GM21367 (cell line): ENCODE measurements around the gene TAX1BP1.
"Not testable (repeated sequence)": the region's sequence is repeated elsewhere in the genome, so short reads cannot be mapped to it uniquely, and the experiment has no call there.

ENCODE experiments used
- ATAC-seq: cut with Tn5 transposase; IDR thresholded peaks from one replicate; pipeline ENCODE4 v1.9.1; 2021; ENCODE audit not compliant: unreplicated experiment

Gene TAX1BP1

DNA sequence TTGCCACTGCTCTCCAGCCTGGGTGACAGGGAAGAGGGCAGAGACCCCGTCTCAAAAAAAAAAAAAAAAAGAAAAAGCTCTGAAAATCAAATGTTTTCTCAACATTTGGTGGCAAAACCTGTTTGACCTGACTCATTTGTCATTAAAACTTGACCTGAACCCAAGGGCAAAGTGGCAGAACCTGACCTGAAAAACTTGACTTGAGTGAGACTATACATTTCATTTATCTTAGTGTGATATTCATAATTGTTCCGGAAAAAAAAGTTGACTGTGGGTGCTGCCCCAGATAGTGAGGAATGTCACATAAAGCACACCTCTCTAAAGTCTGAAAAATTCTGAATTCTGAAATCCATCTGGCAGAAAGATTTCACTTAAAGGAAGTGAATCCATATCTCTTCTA, 2.3 kb upstream of the TAX1BP1 start:
- ATAC-seq = no peak

DNA sequence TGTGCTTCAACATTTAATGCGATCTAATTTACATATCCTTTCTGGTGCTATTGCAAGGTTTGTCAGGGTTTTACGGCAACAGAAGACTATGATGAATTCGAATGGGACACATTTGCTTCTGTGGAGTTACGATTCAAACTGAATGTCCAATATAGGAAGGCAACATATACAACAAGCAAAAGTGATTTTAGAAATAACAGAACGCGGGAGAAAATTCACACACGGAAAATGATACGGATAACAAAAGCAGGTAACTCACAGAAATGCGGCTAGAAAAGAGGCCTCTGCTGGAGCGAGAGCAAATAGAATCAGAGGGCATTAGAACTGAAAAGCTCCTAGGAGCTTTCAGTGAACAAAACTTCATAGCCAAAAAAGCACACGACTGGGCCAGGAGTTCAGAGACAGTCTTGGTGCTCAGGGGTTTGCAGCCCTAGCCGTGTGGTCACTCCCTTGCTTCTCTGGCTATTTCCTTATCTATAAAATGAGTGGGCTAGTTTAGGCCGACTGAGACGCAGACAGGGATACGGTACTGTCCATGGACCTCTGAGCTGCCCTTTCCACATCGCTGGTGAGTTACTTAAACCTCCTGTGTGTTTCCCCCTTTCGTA, 557 bp upstream of the TAX1BP1 start:
- ATAC-seq = peak; percentile 28

DNA sequence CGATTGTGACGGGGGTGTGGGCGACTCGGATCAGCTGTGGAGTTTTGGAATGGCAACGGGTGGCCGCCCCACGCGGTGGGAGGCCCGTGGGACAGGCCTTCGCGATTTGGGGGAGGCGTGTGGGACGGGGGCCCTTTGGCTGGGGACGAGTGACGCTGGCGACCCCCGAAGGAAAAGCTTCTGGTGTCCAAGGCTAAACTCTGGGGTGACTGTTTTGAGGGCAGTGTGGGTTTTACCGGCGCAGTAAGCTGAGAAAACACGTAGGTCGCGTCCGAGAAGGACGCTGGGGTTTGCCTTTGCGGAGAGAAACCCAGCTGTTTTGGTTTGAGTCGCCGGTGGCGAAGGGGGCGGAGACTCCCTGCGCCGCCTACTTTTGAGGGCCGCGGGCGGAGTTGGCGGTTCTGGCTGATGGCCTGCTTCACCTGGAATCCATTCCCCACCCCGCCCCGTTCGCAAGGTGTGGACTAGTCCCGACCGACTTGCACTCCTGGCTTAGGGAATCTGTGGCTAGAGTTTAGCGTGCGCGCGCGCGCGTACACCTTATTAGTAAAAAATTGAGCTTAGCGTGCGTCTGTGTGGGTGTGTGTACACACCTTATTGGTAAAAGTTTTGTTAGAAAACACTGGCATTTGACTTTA, 606 bp downstream of the TAX1BP1 start:
- peak; percentile 62 for ATAC-seq

DNA sequence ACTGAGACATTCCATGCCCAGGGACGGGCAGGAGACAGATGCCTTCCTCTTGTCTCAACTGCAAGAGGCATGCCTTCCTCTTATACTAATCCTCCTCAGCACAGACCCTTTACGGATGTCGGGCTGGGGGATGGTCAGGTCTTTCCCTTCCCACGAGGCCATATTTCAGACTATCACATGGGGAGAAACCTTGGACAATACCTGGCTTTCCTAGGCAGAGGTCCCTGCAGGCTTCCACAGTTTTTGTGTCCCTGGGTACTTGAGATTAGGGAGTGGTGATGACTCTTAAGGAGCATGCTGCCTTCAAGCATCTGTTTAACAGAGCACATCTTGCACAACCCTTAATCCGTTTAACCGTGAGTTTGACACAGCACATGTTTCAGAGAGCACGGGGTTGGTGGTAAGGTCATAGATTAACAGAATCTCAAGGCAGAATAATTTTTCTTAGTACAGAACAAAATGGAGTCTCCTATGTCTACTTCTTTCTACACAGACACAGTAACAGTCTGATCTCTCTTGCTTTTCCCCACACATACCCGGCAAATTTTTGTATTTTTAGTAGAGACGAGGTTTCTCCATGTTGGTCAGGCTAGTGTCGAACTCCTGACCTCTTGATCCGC, 2.2 kb downstream of the TAX1BP1 start:
- ATAC-seq = not testable (repeated sequence)

DNA sequence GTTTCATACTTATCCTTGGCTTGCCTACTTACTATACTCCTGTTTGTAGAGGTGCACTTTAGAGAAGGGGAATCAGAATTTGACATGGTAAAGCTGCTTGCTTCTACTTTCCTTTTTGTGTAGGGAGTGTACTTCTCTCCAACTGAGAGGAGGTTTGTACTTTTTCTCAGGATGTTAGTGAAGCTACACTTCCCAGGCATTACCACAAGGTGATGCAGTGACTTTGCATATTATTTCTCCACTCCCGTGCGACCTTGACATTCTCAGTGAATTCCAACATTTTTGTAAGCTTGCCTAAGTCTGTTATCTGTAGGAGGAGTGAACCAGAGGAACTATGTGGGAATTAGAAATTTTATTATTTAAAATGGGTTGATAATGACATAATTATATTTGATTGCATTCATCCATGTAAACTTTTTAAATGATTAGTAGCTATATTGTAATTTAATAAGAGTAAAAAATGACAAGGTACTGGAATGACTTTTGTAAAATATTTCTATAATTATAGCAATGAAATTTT, 5.2 kb downstream of the TAX1BP1 start:
- no peak for ATAC-seq

DNA sequence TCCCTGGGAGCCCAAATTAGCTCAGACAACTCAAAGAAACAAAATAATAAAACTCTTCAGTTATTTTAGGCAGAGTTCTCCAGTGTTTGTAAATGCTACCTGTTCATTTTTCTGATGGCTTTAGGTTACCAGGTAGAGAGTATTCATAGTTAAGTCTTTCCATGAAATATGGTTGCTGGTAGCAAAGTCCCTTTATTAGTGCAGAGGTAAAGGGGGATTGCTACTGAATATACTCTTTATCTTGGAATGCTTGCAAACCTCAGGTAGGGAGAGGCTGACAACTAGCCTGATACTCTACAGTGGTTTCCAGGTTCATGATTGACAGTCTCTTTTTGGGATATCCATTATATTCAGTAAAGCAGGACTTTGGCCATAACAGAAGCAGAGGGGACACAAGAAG, 6.5 kb downstream of the TAX1BP1 start:
- no peak for ATAC-seq

DNA sequence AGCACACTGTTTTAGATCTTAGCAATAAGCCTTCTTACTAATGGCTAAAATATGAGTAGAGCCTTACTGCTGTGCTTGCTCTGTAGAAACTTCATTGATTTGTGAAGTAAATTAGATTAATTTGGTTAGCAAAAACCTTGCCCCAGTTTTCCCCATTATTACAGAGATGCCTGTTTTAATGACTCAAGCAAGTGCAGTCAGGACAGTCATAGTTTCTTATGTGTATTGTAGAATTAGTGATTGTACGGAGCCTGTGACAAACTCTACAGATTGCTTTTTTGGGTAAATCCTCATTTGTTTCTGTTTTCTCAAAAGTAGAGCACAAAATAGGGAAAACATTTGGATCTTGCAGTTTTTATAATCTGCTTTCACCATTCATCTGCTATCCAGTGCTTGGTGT, 7.0 kb downstream of the TAX1BP1 start:
- no peak for ATAC-seq

DNA sequence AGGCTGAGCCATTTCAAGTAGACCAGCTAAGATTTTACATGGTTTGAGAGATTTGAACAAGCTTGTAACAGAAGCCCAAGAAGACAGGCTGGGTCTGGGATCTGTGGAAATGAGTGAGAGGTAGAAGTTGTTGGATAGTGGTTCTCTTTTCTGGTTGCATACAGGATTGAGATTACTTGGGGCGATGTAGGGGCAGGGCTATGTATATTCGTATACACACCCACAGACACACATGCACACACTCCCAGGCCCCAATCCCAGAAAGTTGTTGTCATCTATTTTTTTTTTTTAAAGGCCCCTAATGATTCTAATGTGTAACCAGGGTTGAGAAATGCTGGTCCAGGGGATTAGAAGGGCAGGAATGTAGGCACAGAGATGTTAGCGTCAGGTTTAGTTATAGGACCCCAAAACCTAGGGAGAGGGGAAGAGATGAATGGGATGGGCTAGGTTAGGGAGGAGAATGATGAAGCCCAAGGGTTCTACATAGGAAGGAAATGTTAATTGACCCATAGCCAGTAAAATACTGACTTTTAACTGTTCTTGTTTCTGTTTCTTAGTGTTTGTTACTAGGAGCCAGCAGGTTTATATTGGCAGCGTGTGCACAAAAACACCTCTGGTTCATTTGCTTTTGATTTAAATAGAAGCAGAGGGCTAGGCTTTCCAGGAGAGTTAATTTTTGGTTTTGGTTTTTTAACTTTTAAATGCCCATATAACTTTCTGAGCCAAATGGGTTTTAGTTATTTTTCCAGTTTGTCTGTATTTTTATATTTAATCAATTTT, 7.8 kb downstream of the TAX1BP1 start:
- ATAC-seq = no peak

DNA sequence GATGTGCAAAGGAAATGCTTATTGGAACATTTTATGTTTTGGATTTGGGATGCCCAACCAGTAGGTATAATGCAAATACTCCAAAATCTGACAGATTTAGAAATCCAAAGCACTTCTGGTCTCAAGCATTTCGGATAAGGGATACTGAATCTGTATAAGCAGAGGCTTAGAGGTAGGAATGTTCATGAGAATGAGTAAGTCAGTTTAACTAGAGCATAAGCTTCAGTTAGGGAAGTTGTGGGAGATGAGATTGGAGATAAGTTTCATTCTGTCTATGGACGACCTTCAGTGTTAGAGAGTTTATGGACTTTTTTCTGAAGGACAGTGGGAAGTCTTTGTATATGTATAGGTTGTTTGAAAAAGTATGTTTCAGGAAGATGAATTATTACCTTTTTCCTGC, 10.4 kb downstream of the TAX1BP1 start:
- ATAC-seq = no peak

DNA sequence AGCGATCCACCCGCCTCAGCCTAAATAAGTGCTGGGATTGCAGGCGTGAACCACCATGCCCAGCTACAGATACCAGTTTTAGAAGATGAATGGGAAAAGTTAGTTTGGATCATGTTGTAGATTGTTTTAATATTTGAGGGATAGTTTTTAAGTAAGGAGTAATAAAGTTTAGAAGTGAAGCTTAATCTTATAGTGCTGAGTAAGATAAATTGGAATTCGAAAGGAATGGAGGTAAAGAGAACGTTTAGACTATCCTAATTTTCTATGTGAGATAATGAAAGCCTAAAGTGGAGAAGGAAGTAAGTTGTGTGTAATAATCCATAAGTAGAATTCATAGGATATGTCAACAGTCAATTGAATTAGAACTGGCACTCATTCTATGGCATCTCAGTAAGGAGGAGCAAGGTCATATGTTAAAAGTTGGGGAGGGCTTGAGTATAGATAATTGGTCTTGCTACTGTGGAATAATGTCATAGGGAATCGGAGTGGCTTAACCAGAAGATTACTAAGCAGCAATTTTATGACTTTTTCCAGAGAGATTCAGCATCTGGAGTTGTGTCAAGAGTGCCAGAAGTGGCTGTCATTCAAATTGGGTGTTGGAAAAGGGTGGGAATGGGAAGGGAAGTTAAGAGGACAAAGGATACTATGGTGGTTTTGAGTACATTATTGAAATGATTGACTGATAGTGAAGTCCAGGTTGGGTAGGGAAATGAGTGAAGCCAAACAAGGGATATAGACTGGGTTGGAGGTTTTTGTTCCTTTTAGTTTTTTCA, 12.1 kb downstream of the TAX1BP1 start:
- no peak for ATAC-seq

DNA sequence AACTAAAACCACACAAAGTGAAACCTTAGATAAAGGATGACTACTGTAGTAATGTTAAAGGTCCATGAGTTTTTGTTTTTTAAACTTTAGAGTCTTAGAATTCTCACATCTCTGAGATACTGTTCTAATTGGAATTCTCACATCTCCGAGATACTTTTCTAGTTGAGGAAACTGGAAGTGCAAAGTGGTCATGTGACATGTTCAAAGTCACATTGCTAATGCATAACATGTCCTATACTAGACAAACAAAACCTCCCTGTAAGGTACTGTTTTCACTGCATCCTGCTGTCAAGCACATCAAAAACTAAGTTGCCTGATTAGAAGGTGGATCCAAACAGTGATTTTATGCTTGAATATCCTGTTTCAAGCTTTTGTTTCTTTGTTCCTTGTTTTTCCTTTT, 13.9 kb downstream of the TAX1BP1 start:
- no peak for ATAC-seq

DNA sequence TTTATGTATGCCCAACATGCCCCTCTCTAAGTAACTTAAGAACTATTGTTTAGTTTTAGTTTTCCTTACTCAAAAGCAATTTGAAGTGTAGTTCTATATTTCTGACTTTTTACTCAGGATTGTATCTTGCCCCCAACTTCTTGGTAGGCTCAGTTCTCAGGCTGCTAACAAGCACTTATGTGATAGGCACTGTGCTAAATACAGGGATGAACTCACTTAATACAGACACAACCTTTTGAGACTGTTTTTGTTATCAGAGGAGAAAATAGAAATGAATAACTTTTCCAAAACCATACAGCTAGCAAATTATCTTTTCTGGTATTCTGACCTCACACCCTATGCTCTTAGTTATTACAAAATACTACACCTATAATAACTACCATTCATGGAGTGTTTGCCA, 16.3 kb downstream of the TAX1BP1 start:
- ATAC-seq = no peak

DNA sequence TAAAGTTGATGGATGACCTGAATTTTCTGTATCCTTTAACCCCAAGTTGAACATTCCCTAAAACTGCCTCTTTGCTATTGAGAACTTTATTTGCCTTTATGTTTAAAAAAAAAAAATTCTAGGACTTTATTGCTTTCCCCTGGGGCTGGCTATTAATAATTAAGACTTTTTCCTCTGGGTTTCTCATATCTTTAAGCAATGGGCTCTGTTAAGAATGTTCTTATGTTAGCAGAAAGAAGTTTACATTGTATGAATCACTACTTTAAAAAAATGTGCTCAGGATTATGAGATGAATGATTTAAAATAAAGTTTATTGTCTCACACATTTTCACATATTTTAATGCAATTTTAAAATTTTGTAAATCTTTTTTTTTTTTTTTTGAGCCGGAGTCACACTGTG, 19.5 kb downstream of the TAX1BP1 start:
- no peak for ATAC-seq

DNA sequence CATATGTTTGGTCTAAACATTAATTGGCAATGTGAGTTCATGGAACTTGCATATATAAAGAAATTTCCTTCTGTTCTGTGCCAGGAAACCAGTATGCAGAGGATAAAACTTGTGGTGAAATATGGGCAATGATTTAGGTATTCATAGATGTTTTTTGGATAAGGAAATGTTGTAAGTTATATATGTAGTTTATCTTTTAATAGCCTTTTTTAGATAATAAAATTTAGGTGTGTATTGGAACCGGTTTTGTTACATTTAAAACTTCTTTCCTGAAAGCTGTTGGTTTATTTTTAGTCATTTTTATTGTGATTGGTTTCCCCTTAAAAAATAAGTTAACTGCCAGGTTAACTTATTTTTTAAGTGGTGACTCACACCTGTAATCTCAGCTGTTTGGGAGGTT, 22.1 kb downstream of the TAX1BP1 start:
- no peak for ATAC-seq

DNA sequence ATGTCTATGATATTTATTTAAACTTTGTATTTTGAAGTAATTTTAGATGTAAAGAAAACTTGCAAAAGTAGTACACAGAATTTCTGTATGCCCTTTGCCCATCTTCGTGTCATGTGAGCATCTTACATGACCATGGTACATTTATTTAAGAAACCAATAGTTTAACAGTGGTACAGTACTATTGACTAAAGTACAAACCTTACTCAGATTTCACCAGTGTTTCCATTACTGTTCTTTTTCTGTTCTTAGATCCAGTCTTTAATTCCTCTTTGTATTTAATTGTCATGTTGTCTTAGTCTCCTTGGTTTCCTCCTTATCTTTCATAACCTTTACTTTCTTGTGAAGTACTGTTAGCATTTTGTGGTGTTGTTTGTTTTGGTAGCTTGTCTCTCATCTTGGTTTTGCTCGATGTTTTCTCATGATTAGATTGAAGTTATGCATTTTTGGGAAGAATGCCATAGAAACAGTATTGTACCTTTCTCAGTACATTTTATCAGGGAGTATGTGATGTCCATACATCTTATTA, 24.1 kb downstream of the TAX1BP1 start:
- no peak for ATAC-seq

DNA sequence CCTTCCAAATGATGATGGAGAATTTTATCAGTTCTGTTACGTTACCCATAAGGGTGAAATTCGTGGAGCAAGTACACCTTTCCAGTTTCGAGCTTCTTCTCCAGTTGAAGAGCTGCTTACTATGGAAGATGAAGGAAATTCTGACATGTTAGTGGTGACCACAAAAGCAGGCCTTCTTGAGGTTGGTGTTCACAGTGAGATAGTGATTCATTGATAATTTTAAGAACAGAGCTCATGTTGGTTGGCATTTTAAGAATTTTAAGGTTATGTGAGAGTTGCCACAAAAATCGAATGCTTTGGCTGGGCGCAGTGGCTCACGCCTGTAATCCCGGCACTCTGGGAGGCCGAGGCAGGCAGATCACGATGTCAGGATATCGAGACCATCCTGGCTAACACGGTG, 25.9 kb downstream of the TAX1BP1 start:
- ATAC-seq = no peak

DNA sequence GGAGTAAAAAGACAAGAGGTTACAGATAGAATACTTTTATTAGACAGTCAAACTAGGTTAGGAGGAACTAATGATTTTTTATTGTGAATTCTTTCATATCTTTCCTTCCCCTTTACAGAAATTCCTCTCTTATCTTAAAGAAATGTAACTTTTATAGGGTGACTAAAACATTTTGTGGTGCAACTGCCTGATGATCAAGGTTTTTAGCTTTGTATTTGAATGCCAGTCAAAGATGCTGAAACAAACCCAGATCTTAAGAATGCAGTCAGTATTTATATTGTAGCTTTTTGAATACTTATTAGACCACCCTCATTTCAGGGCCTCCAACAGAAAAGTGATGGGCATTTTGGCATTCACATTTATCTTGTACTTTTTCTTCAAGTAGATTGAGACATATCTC, 27.4 kb downstream of the TAX1BP1 start:
- no peak for ATAC-seq

DNA sequence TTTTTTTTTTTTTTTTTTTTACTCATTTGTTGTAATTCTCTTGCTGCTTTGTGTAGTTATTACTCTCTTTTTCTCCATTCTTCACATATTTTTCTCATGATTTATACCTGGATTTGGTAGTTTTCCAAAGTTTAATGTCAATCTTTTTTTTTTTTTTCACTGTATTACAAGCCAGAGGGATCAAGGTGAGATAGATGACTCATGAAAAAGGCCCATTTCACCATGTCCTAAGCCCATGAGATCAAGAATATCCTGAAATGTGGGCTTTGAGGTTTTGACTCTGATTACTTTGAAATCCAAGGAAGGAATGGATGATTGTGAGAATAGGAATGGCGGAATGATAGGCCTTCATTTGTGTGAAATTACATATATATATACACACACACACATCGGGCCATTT, 31.1 kb downstream of the TAX1BP1 start:
- no peak for ATAC-seq

DNA sequence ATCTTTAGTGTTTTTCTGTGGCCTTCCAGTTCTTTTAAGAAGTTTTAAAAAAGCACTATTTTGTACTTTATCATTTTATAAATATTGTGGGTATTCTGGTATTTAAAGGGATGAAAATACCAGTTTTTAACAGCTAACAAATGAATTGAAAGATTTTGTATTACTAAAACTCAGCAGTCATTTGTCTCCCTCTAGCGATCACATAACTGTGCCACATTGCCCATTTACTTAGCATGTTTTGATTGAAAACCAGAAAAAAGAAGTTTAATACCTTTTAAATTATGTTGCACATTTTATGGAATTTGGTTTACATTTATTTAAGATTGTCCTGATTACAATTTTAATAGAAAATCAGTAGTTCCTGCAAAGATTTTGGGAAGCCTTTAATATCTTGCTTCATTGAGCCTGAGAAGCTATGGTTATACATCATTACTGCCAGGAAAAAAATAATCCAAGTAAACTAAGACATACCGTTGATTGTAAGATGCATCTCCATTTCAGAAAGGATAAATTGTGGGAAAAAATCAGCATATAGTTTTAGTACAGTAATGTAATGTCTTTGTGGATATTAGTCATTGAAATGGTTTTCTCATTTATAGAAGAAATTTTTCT, 34.9 kb downstream of the TAX1BP1 start:
- no peak for ATAC-seq

DNA sequence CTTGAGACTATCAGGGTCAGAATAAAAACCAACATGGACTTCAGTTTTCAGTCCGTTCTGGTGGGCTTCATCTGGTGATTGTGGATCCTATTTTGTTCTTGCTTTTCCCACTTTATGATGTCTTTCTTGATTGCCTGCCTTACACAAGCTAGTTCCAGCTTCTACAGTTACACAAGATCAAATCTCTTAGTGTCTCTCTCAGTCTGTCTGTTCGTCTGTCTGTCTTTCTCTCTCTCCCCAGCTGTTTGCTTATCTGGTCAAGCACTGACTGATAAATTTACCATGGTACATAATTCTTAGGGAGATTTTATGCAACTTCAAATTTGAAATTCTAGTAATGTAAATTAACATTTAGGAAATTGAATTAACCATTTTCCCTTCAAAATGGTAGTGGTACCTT, 35.8 kb downstream of the TAX1BP1 start:
- no peak for ATAC-seq
